ENCODE results near the gene RBM43.

Gene RBM43

GRCh38 chr2:151260573-151261230 lies 961 bp downstream of the RBM43 start:
- peak overlapping the region; percentile 88 to 90 for H3K4me3 ChIP-seq (ENCODE audit: low read depth in 1 of 2, low read length in 1 of 2)

GRCh38 chr2:151258121-151258520 lies 3.5 kb downstream of the RBM43 start:
- H3K9me3 ChIP-seq, result no peaks in the 10 kb centered on the region
- H3K36me3 ChIP-seq, result peaks cover 9% of the 10 kb centered on the region
- TF ChIP-seq, protein P1, sequence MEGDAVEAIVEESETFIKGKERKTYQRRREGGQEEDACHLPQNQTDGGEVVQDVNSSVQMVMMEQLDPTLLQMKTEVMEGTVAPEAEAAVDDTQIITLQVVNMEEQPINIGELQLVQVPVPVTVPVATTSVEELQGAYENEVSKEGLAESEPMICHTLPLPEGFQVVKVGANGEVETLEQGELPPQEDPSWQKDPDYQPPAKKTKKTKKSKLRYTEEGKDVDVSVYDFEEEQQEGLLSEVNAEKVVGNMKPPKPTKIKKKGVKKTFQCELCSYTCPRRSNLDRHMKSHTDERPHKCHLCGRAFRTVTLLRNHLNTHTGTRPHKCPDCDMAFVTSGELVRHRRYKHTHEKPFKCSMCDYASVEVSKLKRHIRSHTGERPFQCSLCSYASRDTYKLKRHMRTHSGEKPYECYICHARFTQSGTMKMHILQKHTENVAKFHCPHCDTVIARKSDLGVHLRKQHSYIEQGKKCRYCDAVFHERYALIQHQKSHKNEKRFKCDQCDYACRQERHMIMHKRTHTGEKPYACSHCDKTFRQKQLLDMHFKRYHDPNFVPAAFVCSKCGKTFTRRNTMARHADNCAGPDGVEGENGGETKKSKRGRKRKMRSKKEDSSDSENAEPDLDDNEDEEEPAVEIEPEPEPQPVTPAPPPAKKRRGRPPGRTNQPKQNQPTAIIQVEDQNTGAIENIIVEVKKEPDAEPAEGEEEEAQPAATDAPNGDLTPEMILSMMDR (IDR thresholded peaks at IDR 0.05), result no peak
- no peak overlapping the region for H3K27ac ChIP-seq
- no peaks in the 10 kb centered on the region for H3K27me3 ChIP-seq
- no peak overlapping the region for H3K4me3 ChIP-seq (ENCODE audit: low read depth in 1 of 2, low read length in 1 of 2)
- H3K4me1 ChIP-seq (ENCODE audit: control insufficient read depth in 1 of 2, insufficient read depth in 1 of 2, low read depth in 1 of 2, low read length in 1 of 2), result peaks cover 12 to 15% of the 10 kb centered on the region in 2 experiments

More at GRCh38 chr2:151260573-151261230, 961 bp downstream of the RBM43 start:
- Histone ChIP-seq H3K9me3 (no peaks in the 10 kb centered on the region), H3K27me3 (no peaks in the 10 kb centered on the region), H3K27ac (peak overlapping the region; percentile 94), H3K4me1 (ENCODE audit: control insufficient read depth in 1 of 2, insufficient read depth in 1 of 2, low read depth in 1 of 2, low read length in 1 of 2) (peaks cover 12 to 15% of the 10 kb centered on the region in 2 experiments), H3K36me3 (no peaks in the 10 kb centered on the region)
- TF ChIP-seq, protein P1 (IDR thresholded peaks at IDR 0.05), result no peak

- peaks cover 12% of the 10 kb centered on the region for H3K9me3 ChIP-seq
- no peaks in the 10 kb centered on the region for H3K4me1 ChIP-seq (ENCODE audit: control insufficient read depth in 1 of 2, insufficient read depth in 1 of 2, low read depth in 1 of 2, low read length in 1 of 2)
- TF ChIP-seq, protein P1 (IDR thresholded peaks at IDR 0.05), result no peak
- peaks cover 25% of the 10 kb centered on the region for H3K36me3 ChIP-seq
- no peaks in the 10 kb centered on the region for H3K27me3 ChIP-seq
- no peak overlapping the region for H3K27ac ChIP-seq
- no peak overlapping the region for H3K4me3 ChIP-seq (ENCODE audit: low read depth in 1 of 2, low read length in 1 of 2)
These were observed 9.0 kb downstream of the RBM43 start for GRCh38 chr2:151252646-151253045.

DNA sequence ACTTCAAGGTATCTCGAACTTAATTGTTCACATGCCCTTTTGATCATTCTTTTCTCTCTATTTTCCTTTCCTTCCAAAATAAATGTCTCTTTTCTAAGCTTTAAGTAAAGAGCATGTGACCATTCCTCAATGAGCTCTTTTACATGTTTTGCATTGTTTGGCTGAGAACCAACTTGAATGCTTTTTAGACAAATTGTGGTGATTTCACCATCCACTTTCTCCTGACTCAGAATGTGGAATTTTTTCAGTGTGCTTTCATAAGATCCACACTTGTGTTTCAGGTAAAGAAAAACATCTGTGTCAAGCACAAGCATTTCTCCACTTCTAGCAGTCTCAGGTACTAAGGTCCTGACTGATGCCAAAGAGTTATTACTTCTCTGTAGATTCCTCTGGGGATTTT lies 10.7 kb downstream of the RBM43 start:
- Histone ChIP-seq H3K9me3 (peaks cover 12% of the 10 kb centered on the region), H3K4me1 (ENCODE audit: control insufficient read depth in 1 of 2, insufficient read depth in 1 of 2, low read depth in 1 of 2, low read length in 1 of 2) (no peaks in the 10 kb centered on the region), H3K36me3 (peaks cover 25% of the 10 kb centered on the region), H3K4me3 (ENCODE audit: low read depth in 1 of 2, low read length in 1 of 2) (no peak overlapping the region), H3K27me3 (no peaks in the 10 kb centered on the region), H3K27ac (no peak overlapping the region)
- TF ChIP-seq, protein P1 (IDR thresholded peaks at IDR 0.05), result no peak

DNA sequence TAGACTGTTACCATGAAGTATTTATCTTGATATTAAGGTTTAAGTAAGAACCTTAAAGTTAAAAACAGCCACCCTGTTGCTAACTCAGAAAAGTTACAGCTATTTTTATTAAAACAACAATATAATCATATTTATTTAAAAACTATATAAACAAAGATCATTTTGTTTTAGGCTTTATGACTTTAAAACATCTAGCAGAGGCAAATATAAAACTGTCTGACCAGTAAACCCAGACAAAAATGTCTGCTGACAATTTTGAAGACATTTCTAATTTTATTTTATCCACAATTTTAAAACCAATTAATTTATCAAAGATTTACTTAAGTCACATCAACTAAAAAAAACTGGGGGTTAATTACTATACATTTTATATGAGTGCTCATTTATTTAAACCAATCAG lies 14.2 kb downstream of the RBM43 start:
- no peaks in the 10 kb centered on the region for H3K4me1 ChIP-seq (ENCODE audit: control insufficient read depth in 1 of 2, insufficient read depth in 1 of 2, low read depth in 1 of 2, low read length in 1 of 2)
- H3K36me3 ChIP-seq, result peaks cover 16% of the 10 kb centered on the region
- H3K27me3 ChIP-seq, result no peaks in the 10 kb centered on the region
- no peak overlapping the region for H3K27ac ChIP-seq
- no peak overlapping the region for H3K4me3 ChIP-seq (ENCODE audit: low read depth in 1 of 2, low read length in 1 of 2)
- peaks cover 12% of the 10 kb centered on the region for H3K9me3 ChIP-seq
- TF ChIP-seq, protein P1 (IDR thresholded peaks at IDR 0.05), result no peak

Measured in neutrophil (primary cell).